Ishikawa (cell line): ENCODE measurements around the gene PRELID2.

Experiments
- CEBPB ChIP-seq: IDR thresholded peaks from 2 replicates; pipeline ENCODE4 v1.6.1; 2012
- CREB1 ChIP-seq: IDR thresholded peaks from 2 replicates; pipeline ENCODE4 v1.6.1; 2012; ENCODE audit warnings: low read depth
- EGR1 ChIP-seq: IDR thresholded peaks from 2 replicates; pipeline ENCODE4 v1.6.1; 2012
- EP300 ChIP-seq: IDR thresholded peaks from 2 replicates; pipeline ENCODE4 v1.6.1; 2012; ENCODE audit warnings: borderline replicate concordance
- FOXM1 ChIP-seq: IDR thresholded peaks from 2 replicates; pipeline ENCODE4 v1.6.1; 2012; ENCODE audit warnings: low read depth, borderline replicate concordance
- NFIC ChIP-seq: IDR thresholded peaks from 2 replicates; pipeline ENCODE4 v1.6.1; 2012
- RAD21 ChIP-seq: IDR thresholded peaks from 2 replicates; pipeline ENCODE4 v1.6.1; 2012; ENCODE audit warnings: low read depth
- TAF1 ChIP-seq: IDR thresholded peaks from 2 replicates; pipeline ENCODE4 v1.6.1; 2012; ENCODE audit warnings: low read depth, mild to moderate bottlenecking
- TCF12 ChIP-seq: IDR thresholded peaks from 2 replicates; pipeline ENCODE4 v1.6.1; 2012; ENCODE audit warnings: low read depth
- TEAD4 ChIP-seq: IDR thresholded peaks from 2 replicates; pipeline ENCODE4 v1.6.1; 2012
- YY1 ChIP-seq: IDR thresholded peaks from 2 replicates; pipeline ENCODE4 v1.6.1; 2012; ENCODE audit warnings: low read depth
- ZBTB7A ChIP-seq: IDR thresholded peaks from 2 replicates; pipeline ENCODE4 v1.6.1; 2012; ENCODE audit warnings: low read depth
- TF ChIP-seq, protein P1 (sequence below): IDR thresholded peaks from 2 replicates; pipeline ENCODE4 v1.6.1; 2012; ENCODE audit warnings: low read depth, mild to moderate bottlenecking
- TF ChIP-seq, protein P2 (sequence below): IDR thresholded peaks from 2 replicates; pipeline ENCODE4 v1.6.1; 2012
- TF ChIP-seq, protein P3 (sequence below): IDR thresholded peaks from 2 replicates; pipeline ENCODE4 v1.6.1; 2012

PRELID2 gene

DNA sequence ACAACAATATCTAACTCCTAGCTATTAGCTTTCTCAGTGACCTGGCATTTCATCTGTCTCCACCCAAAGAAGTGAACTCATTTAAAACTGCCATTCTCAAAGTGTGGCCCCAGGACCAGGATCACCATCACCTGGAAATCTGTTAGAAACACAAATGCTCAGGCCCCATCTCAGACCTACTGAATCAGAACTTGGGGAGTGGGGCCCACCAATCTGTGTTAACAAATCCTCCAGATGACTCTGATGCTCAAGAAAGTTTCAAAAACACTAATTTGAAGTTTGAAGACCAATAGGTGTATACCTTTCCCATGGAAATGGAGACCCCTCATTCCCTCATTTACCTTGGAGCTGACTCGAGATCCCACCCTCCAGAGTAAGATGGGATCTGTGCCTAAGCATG lies 72.3 kb downstream of the PRELID2 start:
- TF ChIP-seq, protein P1, sequence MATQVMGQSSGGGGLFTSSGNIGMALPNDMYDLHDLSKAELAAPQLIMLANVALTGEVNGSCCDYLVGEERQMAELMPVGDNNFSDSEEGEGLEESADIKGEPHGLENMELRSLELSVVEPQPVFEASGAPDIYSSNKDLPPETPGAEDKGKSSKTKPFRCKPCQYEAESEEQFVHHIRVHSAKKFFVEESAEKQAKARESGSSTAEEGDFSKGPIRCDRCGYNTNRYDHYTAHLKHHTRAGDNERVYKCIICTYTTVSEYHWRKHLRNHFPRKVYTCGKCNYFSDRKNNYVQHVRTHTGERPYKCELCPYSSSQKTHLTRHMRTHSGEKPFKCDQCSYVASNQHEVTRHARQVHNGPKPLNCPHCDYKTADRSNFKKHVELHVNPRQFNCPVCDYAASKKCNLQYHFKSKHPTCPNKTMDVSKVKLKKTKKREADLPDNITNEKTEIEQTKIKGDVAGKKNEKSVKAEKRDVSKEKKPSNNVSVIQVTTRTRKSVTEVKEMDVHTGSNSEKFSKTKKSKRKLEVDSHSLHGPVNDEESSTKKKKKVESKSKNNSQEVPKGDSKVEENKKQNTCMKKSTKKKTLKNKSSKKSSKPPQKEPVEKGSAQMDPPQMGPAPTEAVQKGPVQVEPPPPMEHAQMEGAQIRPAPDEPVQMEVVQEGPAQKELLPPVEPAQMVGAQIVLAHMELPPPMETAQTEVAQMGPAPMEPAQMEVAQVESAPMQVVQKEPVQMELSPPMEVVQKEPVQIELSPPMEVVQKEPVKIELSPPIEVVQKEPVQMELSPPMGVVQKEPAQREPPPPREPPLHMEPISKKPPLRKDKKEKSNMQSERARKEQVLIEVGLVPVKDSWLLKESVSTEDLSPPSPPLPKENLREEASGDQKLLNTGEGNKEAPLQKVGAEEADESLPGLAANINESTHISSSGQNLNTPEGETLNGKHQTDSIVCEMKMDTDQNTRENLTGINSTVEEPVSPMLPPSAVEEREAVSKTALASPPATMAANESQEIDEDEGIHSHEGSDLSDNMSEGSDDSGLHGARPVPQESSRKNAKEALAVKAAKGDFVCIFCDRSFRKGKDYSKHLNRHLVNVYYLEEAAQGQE: no peak
- TF ChIP-seq TCF12 (no peak), EGR1 (no peak), EP300 (no peak), ZBTB7A (no peak), CEBPB (no peak), CREB1 (no peak), YY1 (no peak), NFIC (no peak), TAF1 (no peak), FOXM1 (no peak), RAD21 (no peak), TEAD4 (no peak)
- TF ChIP-seq, protein P2, sequence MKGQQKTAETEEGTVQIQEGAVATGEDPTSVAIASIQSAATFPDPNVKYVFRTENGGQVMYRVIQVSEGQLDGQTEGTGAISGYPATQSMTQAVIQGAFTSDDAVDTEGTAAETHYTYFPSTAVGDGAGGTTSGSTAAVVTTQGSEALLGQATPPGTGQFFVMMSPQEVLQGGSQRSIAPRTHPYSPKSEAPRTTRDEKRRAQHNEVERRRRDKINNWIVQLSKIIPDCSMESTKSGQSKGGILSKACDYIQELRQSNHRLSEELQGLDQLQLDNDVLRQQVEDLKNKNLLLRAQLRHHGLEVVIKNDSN: no peak
- TF ChIP-seq, protein P3, sequence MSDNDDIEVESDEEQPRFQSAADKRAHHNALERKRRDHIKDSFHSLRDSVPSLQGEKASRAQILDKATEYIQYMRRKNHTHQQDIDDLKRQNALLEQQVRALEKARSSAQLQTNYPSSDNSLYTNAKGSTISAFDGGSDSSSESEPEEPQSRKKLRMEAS: no peak

DNA sequence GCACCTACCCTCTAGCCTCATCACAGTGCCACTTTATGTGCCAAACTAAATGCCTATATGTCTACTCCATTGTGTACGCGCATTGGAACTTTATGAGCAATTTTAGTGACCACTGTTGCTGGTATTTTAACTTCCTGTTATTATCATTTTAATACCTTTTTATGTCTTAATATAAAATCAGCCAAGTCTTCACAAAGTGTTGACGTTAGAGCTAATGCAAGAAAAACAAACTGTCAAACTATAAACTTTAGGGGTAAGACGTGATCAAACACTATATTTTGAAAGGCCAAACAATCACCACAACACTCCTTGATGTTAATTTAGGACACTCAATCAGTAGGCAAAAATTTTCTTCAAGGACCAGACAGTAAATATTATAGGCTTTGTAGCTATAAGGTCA lies 73.9 kb downstream of the PRELID2 start:
- no peak for TF ChIP-seq CEBPB
- TF ChIP-seq, protein P3: no peak
- TF ChIP-seq ZBTB7A: no peak
- TF ChIP-seq CREB1: no peak

DNA sequence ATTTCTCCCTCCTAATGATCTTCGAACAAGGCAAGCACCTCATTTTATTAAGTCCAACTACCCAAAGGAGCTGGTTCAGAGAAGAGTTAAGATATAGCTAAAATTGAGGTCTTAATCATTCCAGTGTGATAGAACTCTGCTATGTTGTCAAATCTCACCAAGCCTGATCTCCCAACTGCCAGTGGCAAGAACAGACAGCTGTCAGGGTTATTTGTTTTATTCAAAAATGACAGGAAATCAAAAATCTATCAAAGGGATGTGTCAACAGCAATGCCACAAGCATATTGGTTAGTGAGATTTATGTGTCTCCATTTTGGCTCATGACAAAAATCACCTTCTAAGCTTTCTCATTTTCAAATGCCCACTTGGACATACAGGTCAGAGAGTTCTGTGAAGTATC lies 74.5 kb downstream of the PRELID2 start:
- TF ChIP-seq, protein P2: no peak
- TF ChIP-seq TAF1 (no peak), CREB1 (no peak), EP300 (no peak), CEBPB (no peak), ZBTB7A (no peak), NFIC (no peak), YY1 (no peak), TCF12 (no peak), RAD21 (no peak), FOXM1 (no peak)
- TF ChIP-seq, protein P1: no peak

DNA sequence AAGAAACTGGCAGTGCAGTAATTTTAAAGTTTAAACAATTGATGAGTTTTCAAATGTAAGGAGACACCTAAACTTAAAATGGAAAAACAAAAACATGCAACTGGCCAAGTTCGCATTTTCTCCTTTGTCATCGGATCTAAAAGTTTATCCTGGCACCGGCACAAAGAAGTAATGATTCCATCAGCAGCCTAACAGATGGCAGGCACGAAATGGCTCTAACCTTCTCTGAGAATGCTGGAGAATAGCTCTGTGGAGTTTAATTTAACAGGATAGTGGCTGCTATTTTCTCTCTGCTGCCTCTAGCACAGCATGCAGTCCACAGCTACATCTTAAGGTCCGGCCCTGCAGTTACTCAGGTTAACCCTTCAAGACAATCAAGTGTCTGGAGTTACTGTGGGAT lies 82.2 kb downstream of the PRELID2 start:
- TF ChIP-seq EP300: no peak
- TF ChIP-seq TEAD4: no peak
- TF ChIP-seq EGR1: no peak
- TF ChIP-seq NFIC: no peak
- TF ChIP-seq CEBPB: no peak
- TF ChIP-seq, protein P3: no peak
- no peak for TF ChIP-seq YY1
- TF ChIP-seq ZBTB7A: no peak
- no peak for TF ChIP-seq TCF12
- TF ChIP-seq, protein P2: no peak
- no peak for TF ChIP-seq FOXM1
- TF ChIP-seq TAF1: no peak
- no peak for TF ChIP-seq CREB1
- TF ChIP-seq, protein P1: no peak
- no peak for TF ChIP-seq RAD21

DNA sequence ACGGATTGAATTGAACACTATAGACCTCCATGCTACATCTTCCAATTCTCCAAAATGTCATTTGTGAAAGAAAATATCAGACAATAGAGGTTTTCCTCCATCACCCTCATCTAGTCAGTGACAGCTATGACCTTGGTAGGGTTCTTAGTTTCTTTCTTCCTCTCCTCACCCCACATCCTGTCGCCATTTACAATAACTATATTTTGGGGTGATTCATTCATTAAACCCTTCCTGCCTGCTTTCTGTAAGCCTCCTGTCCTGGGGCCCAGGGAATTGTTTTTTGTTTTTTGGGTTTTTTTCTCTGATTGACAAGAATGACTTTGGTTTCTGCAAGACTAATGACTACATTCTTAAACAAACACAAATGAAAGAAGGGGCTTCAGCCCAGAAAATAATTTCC lies 82.6 kb downstream of the PRELID2 start:
- TF ChIP-seq NFIC: no peak
- TF ChIP-seq, protein P3: no peak
- TF ChIP-seq, protein P1: no peak
- TF ChIP-seq FOXM1: no peak
- no peak for TF ChIP-seq CEBPB
- no peak for TF ChIP-seq ZBTB7A
- TF ChIP-seq, protein P2: no peak
- no peak for TF ChIP-seq TCF12
- no peak for TF ChIP-seq YY1
- no peak for TF ChIP-seq TEAD4
